OCI-LY7 (cell line): Measurements from ENCODE around the gene TMEM208. TPM values are rescaled to one million over a fixed set of nuclear protein-coding genes. Genes with fewer than 3 reads are reported as not detected.

Experiments used
- BruUV-seq: library from RNA; stranded (reverse); fragments of 400-500 nt; replicated peaks from 2 replicates; lab custom pipeline; 2021; lab: Mats Ljungman, UMichigan
- CTCF ChIA-PET: fragments of 300-600 bp; sonication (Branson Sonifier 250); formaldehyde crosslinking; loops from one replicate; lab custom pipeline; 2022; ENCODE audit warnings: antibody characterized with exemption; ENCODE audit not compliant: unreplicated experiment; lab: Charles Lee
- POLR2A ChIA-PET: fragments of 300-600 bp; sonication (Branson Sonifier 250); formaldehyde crosslinking; loops from one replicate; lab custom pipeline; 2022; ENCODE audit warnings: antibody characterized with exemption; lab: Charles Lee
- DNase-seq: peaks from one replicate; pipeline ENCODE4 v3.0.0-alpha.2; 2015; ENCODE audit warnings: low spot score
- H2AFZ ChIP-seq: fragments of 200-600 bp; sonication (generic), shearing (Covaris generic); 2 replicates; pipeline ENCODE4 v1.6.1; 2014; ENCODE audit warnings: mild to moderate bottlenecking, antibody characterized with exemption, low read length, moderate library complexity
- H3K27ac ChIP-seq: fragments of 200-600 bp; sonication (generic); 2 replicates; pipeline ENCODE4 v1.5.1; 2014; ENCODE audit warnings: mixed run types, low read depth, mild to moderate bottlenecking, moderate library complexity, low read length, inconsistent platforms; ENCODE audit not compliant: poor library complexity, severe bottlenecking
- H3K36me3 ChIP-seq: fragments of 200-600 bp; sonication (generic); 2 replicates; pipeline ENCODE4 v1.6.1; 2014; ENCODE audit warnings: mild to moderate bottlenecking, antibody characterized with exemption, low read length, moderate library complexity, mixed read lengths; ENCODE audit not compliant: insufficient read depth
- H3K4me1 ChIP-seq: fragments of 200-600 bp; sonication (generic); 2 replicates; pipeline ENCODE4 v1.5.1; 2014; ENCODE audit warnings: mild to moderate bottlenecking, low read length; ENCODE audit not compliant: insufficient read depth, poor library complexity, severe bottlenecking
- H3K4me2 ChIP-seq: fragments of 200-600 bp; sonication (generic); 2 replicates; pipeline ENCODE4 v1.6.1; 2014; ENCODE audit warnings: mild to moderate bottlenecking, low read length
- H3K4me3 ChIP-seq: fragments of 200-600 bp; sonication (generic); 2 replicates; pipeline ENCODE4 v1.5.1; 2014; ENCODE audit warnings: mild to moderate bottlenecking, low read depth, low read length; ENCODE audit not compliant: poor library complexity, severe bottlenecking
- H3K79me2 ChIP-seq: fragments of 200-600 bp; sonication (generic); 2 replicates; pipeline ENCODE4 v1.6.1; 2016; ENCODE audit warnings: low read depth, mild to moderate bottlenecking, low read length, moderate library complexity, mixed read lengths; ENCODE audit not compliant: insufficient read depth
- H3K9me2 ChIP-seq: fragments of 200-600 bp; sonication (generic); 2 replicates; pipeline ENCODE4 v1.6.1; 2016; ENCODE audit warnings: mild to moderate bottlenecking, low read length, mixed read lengths; ENCODE audit not compliant: insufficient read depth
- H3K9me3 ChIP-seq: fragments of 200-600 bp; sonication (generic); 2 replicates; pipeline ENCODE4 v1.6.1; 2014; ENCODE audit warnings: mild to moderate bottlenecking, mixed run types, low read length, mixed read lengths
- H4K20me1 ChIP-seq: fragments of 200-600 bp; sonication (generic); 2 replicates; pipeline ENCODE4 v1.6.1; 2014; ENCODE audit warnings: mild to moderate bottlenecking, antibody characterized with exemption, low read length, moderate library complexity, mixed read lengths; ENCODE audit not compliant: insufficient read depth
- CTCF ChIP-seq: fragments of 200-600 bp; sonication (generic); conservative IDR thresholded peaks from 2 replicates; pipeline ENCODE4 v1.5.1; 2014; ENCODE audit warnings: mild to moderate bottlenecking, antibody characterized with exemption, low read length, moderate library complexity, mixed read lengths
- EZH2phosphoT487 ChIP-seq: fragments of 200-600 bp; sonication (generic); IDR thresholded peaks from 2 replicates; pipeline ENCODE4 v1.6.1; 2018; ENCODE audit warnings: low read depth, borderline replicate concordance, mild to moderate bottlenecking, mixed run types, antibody characterized with exemption, low read length, moderate library complexity, mixed read lengths
- intact Hi-C: fragments of 100-400 bp; cut with micrococcal nuclease; formaldehyde crosslinking; loops from one replicate; pipeline ENCODE4 v1.10.0; 2022; ENCODE audit not compliant: unreplicated experiment
- total RNA-seq, 2 experiments: library from RNA; depleted of rRNA in 1 of 2; stranded (reverse); fragments of >200 nt in 1 of 2; shearing (Covaris generic) in 1 of 2; gene quantifications; 2 replicates each; pipeline ENCODE4 v1.2.3, GENCODE V29; 2014 to 2022

Gene TMEM208
- total RNA-seq, 2 experiments from 2014 or later: 19.9 to 26.4 TPM

- ChIA-PET CTCF (no interaction called here), POLR2A (interaction anchor here (1.6 kb wide), 1 partner anchor 13 kb away, joined by 3 read pairs; no protein-coding TSS in a partner anchor)
- H3K9me3 ChIP-seq: no peaks in the 10 kb centered on the region
- no peak for DNase-seq
- peaks cover 14% of the 10 kb centered on the region for H3K79me2 ChIP-seq
- peaks cover 3% of the 10 kb centered on the region; the same call in 1 of the 2 replicates for H4K20me1 ChIP-seq
- H2AFZ ChIP-seq: no peak overlapping the region
- no peak for TF ChIP-seq EZH2phosphoT487
- no peak for TF ChIP-seq CTCF
- H3K4me1 ChIP-seq: peaks cover 16% of the 10 kb centered on the region
- H3K36me3 ChIP-seq: peaks cover 12% of the 10 kb centered on the region; the same call in 1 of the 2 replicates
- H3K9me2 ChIP-seq: no peaks in the 10 kb centered on the region
- no peak overlapping the region for H3K27ac ChIP-seq
- H3K4me2 ChIP-seq: no peak overlapping the region
- BruUV-seq: no TSS peak
- intact Hi-C loops: loop anchor here (10.0 kb wide), 1 partner anchor 174 kb away; no protein-coding TSS in a partner anchor
- H3K4me3 ChIP-seq: no peak overlapping the region
Measured at GRCh38 chr16:67188323-67188722, 38.6 kb upstream of the TMEM208 start.

- Histone ChIP-seq H3K36me3 (peaks cover 16% of the 10 kb centered on the region; the same call in 1 of the 2 replicates), H2AFZ (no peak overlapping the region), H3K27ac (no peak overlapping the region), H3K79me2 (peaks cover 18% of the 10 kb centered on the region), H3K9me2 (no peaks in the 10 kb centered on the region), H3K4me2 (no peak overlapping the region), H3K4me3 (no peak overlapping the region), H3K9me3 (no peaks in the 10 kb centered on the region), H3K4me1 (peaks cover 21% of the 10 kb centered on the region), H4K20me1 (peaks cover 8% of the 10 kb centered on the region; the same call in 1 of the 2 replicates)
- no peak for TF ChIP-seq EZH2phosphoT487
- TF ChIP-seq CTCF: no peak
- intact Hi-C loops: loop anchor here (10.0 kb wide), 1 partner anchor 174 kb away; no protein-coding TSS in a partner anchor
- DNase-seq: no peak
- CTCF ChIA-PET: no interaction called here
- BruUV-seq: no TSS peak
- POLR2A ChIA-PET: interaction anchor here (1.6 kb wide), 1 partner anchor 14 kb away, joined by 3 read pairs; no protein-coding TSS in a partner anchor
Measured at GRCh38 chr16:67188798-67189197, 38.1 kb upstream of the TMEM208 start.

GRCh38 chr16:67190041-67190440, 36.9 kb upstream of the TMEM208 start, which contains the start of gene EXOC3L1:
TSS of gene EXOC3L1 (minus strand) at chr16:67190136. CDS start at chr16:67189676, 460 bp downstream.
- peaks cover 22% of the 10 kb centered on the region for H3K79me2 ChIP-seq
- no peaks in the 10 kb centered on the region for H3K9me3 ChIP-seq
- intact Hi-C loops: no loop called here
- no peak within 1 kb of the TSS for H2AFZ ChIP-seq
- no TSS peak for BruUV-seq
- peaks cover 19% of the 10 kb centered on the region for H3K4me1 ChIP-seq
- H3K27ac ChIP-seq: no peak within 1 kb of the TSS
- no peaks in the 10 kb centered on the region for H3K9me2 ChIP-seq
- H4K20me1 ChIP-seq: peaks cover 9% of the 10 kb centered on the region; the same call in 1 of the 2 replicates
- ChIA-PET CTCF (no interaction called here), POLR2A (no interaction called here)
- H3K4me3 ChIP-seq: no peak within 1 kb of the TSS
- DNase-seq: no peak
- H3K4me2 ChIP-seq: no peak within 1 kb of the TSS
- H3K36me3 ChIP-seq: peaks cover 29% of the 10 kb centered on the region
- no peak for TF ChIP-seq CTCF
- TF ChIP-seq EZH2phosphoT487: no peak
